ENCODE results near the gene HHAT.

The HHAT gene

DNA sequence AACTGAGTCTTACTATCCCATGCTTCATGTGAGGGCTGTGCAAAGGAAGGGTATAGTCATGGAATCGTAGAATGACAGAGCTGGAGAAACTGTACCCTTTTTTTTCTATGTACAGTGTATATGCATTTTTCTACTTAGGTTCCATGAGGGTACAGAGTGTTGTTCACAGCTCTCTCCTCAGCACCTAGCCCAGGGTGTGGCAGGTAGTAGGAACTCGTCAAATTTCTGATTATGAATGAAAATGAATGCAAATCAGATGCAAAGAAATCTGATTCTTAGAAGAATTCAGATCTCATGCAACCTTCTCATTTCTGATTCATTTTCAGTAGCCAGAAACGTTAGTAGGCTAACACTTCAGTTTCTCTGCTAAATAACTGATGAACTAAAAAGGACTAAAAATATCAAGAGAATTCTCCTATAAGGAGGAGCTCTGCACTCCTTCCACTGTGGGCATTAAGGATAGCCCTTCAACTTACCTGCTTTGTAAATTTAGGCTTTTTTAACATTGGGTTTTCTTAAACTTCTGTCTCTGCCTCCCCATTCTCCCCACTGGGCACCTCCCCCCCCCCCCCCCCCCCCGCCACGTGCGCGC, 18.0 kb upstream of the HHAT start:
- H3F3A ChIP-seq (ENCODE audit: low read depth) = no peaks in the 10 kb centered on the region
- no peaks in the 10 kb centered on the region for H3K36me3 ChIP-seq (ENCODE audit: insufficient read depth, low read length)
- no peaks in the 10 kb centered on the region for H3K79me2 ChIP-seq (ENCODE audit: insufficient read depth, low read length)
- no peaks in the 10 kb centered on the region for H4K20me1 ChIP-seq (ENCODE audit: insufficient read depth, low read length, poor library complexity, severe bottlenecking)
- H3K4me3 ChIP-seq (ENCODE audit: low read length, poor library complexity, severe bottlenecking) = peak overlapping the region; percentile 71
- no peaks in the 10 kb centered on the region for H3K27me3 ChIP-seq (ENCODE audit: insufficient read depth, low read length, poor library complexity, severe bottlenecking)
- H3K9me2 ChIP-seq (replicated peaks; ENCODE audit: low read depth, low read length) = no peaks in the 10 kb centered on the region
- TF ChIP-seq, protein P1, sequence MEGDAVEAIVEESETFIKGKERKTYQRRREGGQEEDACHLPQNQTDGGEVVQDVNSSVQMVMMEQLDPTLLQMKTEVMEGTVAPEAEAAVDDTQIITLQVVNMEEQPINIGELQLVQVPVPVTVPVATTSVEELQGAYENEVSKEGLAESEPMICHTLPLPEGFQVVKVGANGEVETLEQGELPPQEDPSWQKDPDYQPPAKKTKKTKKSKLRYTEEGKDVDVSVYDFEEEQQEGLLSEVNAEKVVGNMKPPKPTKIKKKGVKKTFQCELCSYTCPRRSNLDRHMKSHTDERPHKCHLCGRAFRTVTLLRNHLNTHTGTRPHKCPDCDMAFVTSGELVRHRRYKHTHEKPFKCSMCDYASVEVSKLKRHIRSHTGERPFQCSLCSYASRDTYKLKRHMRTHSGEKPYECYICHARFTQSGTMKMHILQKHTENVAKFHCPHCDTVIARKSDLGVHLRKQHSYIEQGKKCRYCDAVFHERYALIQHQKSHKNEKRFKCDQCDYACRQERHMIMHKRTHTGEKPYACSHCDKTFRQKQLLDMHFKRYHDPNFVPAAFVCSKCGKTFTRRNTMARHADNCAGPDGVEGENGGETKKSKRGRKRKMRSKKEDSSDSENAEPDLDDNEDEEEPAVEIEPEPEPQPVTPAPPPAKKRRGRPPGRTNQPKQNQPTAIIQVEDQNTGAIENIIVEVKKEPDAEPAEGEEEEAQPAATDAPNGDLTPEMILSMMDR (conservative IDR thresholded peaks at IDR 0.05; ENCODE audit: low read length) = no peak
- TF ChIP-seq EZH2phosphoT487 (IDR thresholded peaks at IDR 0.05; ENCODE audit: borderline replicate concordance) = no peak
- peak overlapping the region; percentile 7 for H2AFZ ChIP-seq (ENCODE audit: low read length)
- peak overlapping the region; percentile 38 for H3K9ac ChIP-seq (ENCODE audit: low read depth, low read length, poor library complexity, severe bottlenecking)
- no peaks in the 10 kb centered on the region for H3K9me3 ChIP-seq (ENCODE audit: insufficient read depth, low read depth, low read length)
- H3K4me1 ChIP-seq (ENCODE audit: insufficient read depth, low read length, poor library complexity, severe bottlenecking) = no peaks in the 10 kb centered on the region
- peak overlapping the region; percentile 80 for H3K4me2 ChIP-seq (ENCODE audit: low read depth, low read length, poor library complexity, severe bottlenecking)

DNA sequence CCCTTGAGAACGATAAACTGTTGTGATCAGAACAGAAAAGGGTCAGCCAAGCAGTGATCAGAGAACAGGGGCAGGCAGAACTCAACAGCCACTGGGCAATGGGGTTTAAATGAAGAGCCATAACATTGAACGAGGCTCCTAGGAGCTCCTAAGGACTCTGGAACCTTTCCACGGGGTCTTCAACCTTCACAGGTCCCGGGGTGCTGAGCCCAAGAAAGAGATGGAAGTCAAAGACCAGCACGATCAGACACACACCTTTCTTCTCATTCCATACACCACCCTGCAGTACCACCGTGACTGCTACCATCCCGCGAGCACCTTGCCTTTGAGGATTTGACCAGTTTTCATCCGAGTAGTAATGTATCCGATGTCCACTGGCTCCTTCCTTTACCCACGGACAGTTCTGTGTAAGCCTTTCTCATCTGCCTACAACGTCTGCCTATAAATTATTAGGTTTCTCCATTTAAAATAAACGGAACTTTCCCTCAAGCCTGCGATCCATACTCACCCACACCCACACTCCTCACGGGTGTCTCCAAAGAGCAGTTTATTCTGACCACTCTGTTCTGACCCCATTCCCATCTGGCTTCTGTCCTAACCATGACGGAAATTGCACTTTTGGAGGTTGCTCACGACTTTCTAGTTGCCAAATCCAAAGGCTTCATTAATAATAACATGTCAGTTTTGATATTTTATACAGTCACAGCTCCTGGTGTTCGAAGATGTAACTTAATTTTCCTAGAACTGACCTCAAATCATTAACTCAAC, 16.8 kb upstream of the HHAT start:
- no peaks in the 10 kb centered on the region for H3K4me1 ChIP-seq (ENCODE audit: insufficient read depth, low read length, poor library complexity, severe bottlenecking)

GRCh38 chr1:210313046-210313595, 15.6 kb upstream of the HHAT start:
- H3K4me1 ChIP-seq (ENCODE audit: insufficient read depth, low read length, poor library complexity, severe bottlenecking) = no peaks in the 10 kb centered on the region
- no peaks in the 10 kb centered on the region for H3K9me3 ChIP-seq (ENCODE audit: insufficient read depth, low read depth, low read length)
- H3K79me2 ChIP-seq (ENCODE audit: insufficient read depth, low read length) = no peaks in the 10 kb centered on the region
- no peak for TF ChIP-seq EZH2phosphoT487 (IDR thresholded peaks at IDR 0.05; ENCODE audit: borderline replicate concordance)
- TF ChIP-seq, protein P1 (conservative IDR thresholded peaks at IDR 0.05; ENCODE audit: low read length) = no peak
- H3K36me3 ChIP-seq (ENCODE audit: insufficient read depth, low read length) = no peaks in the 10 kb centered on the region
- no peak overlapping the region for H3K9ac ChIP-seq (ENCODE audit: low read depth, low read length, poor library complexity, severe bottlenecking)
- no peaks in the 10 kb centered on the region for H3K27me3 ChIP-seq (ENCODE audit: insufficient read depth, low read length, poor library complexity, severe bottlenecking)
- H2AFZ ChIP-seq (ENCODE audit: low read length) = no peak overlapping the region
- H4K20me1 ChIP-seq (ENCODE audit: insufficient read depth, low read length, poor library complexity, severe bottlenecking) = no peaks in the 10 kb centered on the region
- no peaks in the 10 kb centered on the region for H3F3A ChIP-seq (ENCODE audit: low read depth)
- H3K4me3 ChIP-seq (ENCODE audit: low read length, poor library complexity, severe bottlenecking) = no peak overlapping the region
- no peaks in the 10 kb centered on the region for H3K9me2 ChIP-seq (replicated peaks; ENCODE audit: low read depth, low read length)
- H3K4me2 ChIP-seq (ENCODE audit: low read depth, low read length, poor library complexity, severe bottlenecking) = no peak overlapping the region

More for the DNA sequence above, 16.8 kb upstream of the HHAT start:
- no peaks in the 10 kb centered on the region for H3F3A ChIP-seq (ENCODE audit: low read depth)
- no peak for TF ChIP-seq EZH2phosphoT487 (IDR thresholded peaks at IDR 0.05; ENCODE audit: borderline replicate concordance)
- H4K20me1 ChIP-seq (ENCODE audit: insufficient read depth, low read length, poor library complexity, severe bottlenecking) = no peaks in the 10 kb centered on the region
- H3K36me3 ChIP-seq (ENCODE audit: insufficient read depth, low read length) = no peaks in the 10 kb centered on the region
- peak overlapping the region; percentile 38 for H3K9ac ChIP-seq (ENCODE audit: low read depth, low read length, poor library complexity, severe bottlenecking)
- peak overlapping the region; percentile 71 for H3K4me3 ChIP-seq (ENCODE audit: low read length, poor library complexity, severe bottlenecking)
- H3K79me2 ChIP-seq (ENCODE audit: insufficient read depth, low read length) = no peaks in the 10 kb centered on the region
- peak overlapping the region; percentile 80 for H3K4me2 ChIP-seq (ENCODE audit: low read depth, low read length, poor library complexity, severe bottlenecking)
- H2AFZ ChIP-seq (ENCODE audit: low read length) = peak overlapping the region; percentile 96
- no peaks in the 10 kb centered on the region for H3K9me3 ChIP-seq (ENCODE audit: insufficient read depth, low read depth, low read length)
- H3K9me2 ChIP-seq (replicated peaks; ENCODE audit: low read depth, low read length) = no peaks in the 10 kb centered on the region
- H3K27me3 ChIP-seq (ENCODE audit: insufficient read depth, low read length, poor library complexity, severe bottlenecking) = no peaks in the 10 kb centered on the region

Data from Loucy (cell line).